HUES48 (cell line): Measurements from ENCODE around the gene DPH1.
"Not testable (repeated sequence)": the region's sequence is repeated elsewhere in the genome, so short reads cannot be mapped to it uniquely, and the experiment has no call there.

Experiments used
- H3K27ac ChIP-seq: one replicate; pipeline ENCODE4 v1.7.0; 2013; ENCODE audit warnings: low read depth, low read length, inconsistent platforms
- H3K27me3 ChIP-seq: 2 replicates; pipeline ENCODE4 v1.6.1; 2013; ENCODE audit warnings: mild to moderate bottlenecking, low read length; ENCODE audit not compliant: control insufficient read depth, insufficient read depth
- H3K36me3 ChIP-seq: 2 replicates; pipeline ENCODE4 v1.6.1; 2013; ENCODE audit warnings: low read length; ENCODE audit not compliant: control insufficient read depth, insufficient read depth
- H3K4me1 ChIP-seq: 2 replicates; pipeline ENCODE4 v1.6.1; 2013; ENCODE audit warnings: mild to moderate bottlenecking, low read length; ENCODE audit not compliant: control insufficient read depth, insufficient read depth
- H3K4me3 ChIP-seq: 2 replicates; pipeline ENCODE4 v1.5.1; 2013; ENCODE audit warnings: mild to moderate bottlenecking, low read depth, low read length
- H3K9ac ChIP-seq: 2 replicates; pipeline ENCODE4 v1.6.1; 2013; ENCODE audit warnings: mild to moderate bottlenecking, low read depth, low read length, moderate library complexity
- H3K9me3 ChIP-seq: 2 replicates; pipeline ENCODE4 v1.6.1; 2013; ENCODE audit warnings: low read length; ENCODE audit not compliant: control insufficient read depth, insufficient read depth

The DPH1 gene

DNA sequence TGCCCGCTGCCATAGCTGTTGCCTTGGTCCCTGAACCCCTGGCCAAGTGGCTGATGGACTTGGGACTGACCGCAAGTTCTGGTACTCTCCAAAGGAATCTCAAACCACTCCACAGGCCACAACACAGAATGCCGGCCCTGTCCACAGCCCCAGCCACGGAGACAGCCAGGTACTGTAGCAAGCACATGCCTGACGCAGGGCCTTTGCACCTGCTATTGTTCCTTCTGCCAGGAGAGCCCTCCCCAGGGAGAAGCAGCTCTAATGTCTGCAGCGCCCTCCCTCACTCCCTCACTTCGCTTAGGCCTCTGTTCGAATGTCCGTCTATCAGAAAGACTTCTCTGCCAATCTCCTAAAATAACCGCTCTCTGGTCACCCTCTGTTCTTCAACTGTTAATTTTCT lies 20.2 kb upstream of the DPH1 start:
- H3K9ac ChIP-seq = no peak overlapping the region
- no peaks in the 10 kb centered on the region for H3K36me3 ChIP-seq
- peaks cover 11% of the 10 kb centered on the region for H3K4me1 ChIP-seq
- no peaks in the 10 kb centered on the region for H3K9me3 ChIP-seq
- H3K4me3 ChIP-seq = no peak overlapping the region
- peaks cover 21% of the 10 kb centered on the region for H3K27me3 ChIP-seq
- no peak overlapping the region for H3K27ac ChIP-seq

DNA sequence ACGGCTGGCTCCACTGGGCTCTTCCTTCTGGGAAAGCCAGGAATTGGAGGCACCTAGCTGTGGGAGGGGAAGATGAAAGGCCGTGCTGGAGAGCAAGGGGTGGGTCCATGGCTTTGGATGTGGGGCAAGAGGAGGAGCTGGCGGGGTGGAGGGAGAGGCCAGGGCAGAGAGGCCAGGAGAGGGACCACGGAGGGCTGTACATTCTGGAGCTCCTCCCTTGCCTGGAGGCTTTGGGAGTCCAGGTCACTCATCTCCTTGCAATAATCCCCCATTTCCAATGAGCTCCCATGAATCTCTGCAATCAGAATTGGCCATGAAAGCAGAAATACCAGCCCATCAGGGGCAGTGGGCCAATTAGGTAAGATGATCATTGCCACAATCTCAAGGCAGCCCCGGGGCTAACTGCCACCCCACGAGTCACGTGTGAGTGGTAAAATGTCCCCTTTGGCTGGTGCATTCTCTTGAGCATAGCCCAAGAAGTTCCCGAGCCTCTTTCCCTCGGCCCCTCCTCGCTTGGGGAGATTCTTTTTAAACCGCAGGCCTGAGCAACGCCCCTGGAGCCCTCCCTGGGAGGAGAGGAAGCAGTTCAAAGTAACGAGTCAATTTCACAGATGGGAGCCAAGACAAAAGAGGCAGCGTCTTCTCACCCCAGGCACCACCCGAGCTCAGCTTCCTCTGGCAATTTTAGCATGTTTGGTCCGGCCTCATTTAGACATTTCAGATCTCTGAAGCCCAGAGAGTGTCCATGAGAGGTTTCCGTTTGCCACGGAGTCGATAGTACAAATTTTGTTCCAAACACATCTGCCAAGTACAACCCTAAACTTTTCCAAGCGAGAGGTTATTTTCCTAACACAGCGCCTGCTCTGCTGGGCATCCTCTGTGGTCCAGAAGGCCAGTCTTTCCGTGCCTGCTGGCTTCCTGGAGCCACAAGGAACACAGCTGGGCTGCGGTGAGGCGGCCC lies 18.3 kb upstream of the DPH1 start:
- H3K36me3 ChIP-seq = no peaks in the 10 kb centered on the region
- peaks cover 11% of the 10 kb centered on the region for H3K4me1 ChIP-seq
- no peak overlapping the region for H3K9ac ChIP-seq
- no peaks in the 10 kb centered on the region for H3K9me3 ChIP-seq
- H3K4me3 ChIP-seq = no peak overlapping the region
- H3K27ac ChIP-seq = peak overlapping the region; percentile 40
- H3K27me3 ChIP-seq = peaks cover 36% of the 10 kb centered on the region

DNA sequence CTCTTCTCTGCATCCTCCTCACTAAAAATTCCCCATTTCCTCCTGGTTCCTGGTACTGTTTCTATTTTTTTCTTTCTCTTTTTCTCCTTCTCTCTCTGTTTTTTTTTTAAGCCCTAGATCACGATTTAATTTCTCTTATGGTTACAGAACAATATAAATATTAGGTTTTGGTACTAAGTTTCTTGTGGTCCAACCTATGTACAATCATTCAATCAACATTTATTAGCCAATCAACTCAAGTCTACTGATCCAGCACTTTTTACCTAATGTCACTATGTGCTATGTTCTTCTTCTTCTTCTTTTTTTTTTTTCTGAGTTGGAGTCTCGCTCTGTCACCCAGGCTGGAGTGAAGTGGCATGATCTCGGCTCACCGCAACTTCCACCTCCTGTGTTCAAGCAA lies 17.5 kb upstream of the DPH1 start:
- Histone ChIP-seq H3K4me1 (peaks cover 14% of the 10 kb centered on the region), H3K27ac (no peak overlapping the region), H3K4me3 (no peak overlapping the region), H3K9ac (no peak overlapping the region), H3K9me3 (no peaks in the 10 kb centered on the region), H3K36me3 (no peaks in the 10 kb centered on the region), H3K27me3 (peaks cover 44% of the 10 kb centered on the region)

DNA sequence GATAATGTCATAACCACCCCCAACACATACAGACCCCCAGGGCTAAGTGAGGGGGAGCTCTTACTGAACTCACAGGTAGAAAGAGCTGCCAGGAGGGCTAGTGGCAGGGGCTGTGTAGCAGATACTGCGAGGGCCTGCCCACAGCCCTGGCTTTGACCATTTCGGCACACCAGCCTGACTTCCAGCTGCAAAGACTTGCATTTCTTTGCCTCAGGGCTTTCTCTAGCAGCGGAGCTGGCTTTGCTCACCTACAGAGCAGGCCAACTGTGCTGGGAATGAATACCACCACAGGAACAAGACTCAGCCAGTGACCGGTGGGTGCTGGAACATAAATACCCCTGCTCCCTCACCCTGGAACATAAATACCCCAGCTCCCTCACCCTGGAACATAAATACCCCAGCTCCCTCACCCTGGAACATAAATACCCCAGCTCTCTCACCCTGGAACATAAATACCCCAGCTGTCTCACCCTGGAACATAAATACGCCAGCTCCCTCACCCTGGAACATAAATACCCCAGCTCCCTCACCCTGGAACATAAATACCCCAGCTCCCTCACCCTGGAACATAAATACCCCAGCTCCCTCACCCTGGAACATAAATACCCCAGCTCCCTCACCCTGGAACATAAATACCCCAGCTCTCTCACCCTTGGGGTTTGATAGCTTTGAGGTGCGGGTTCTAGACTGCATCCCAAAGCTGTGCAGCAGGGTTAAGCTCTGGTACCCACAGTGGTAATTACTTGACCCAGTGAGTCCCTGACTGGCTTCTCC lies 16.5 kb upstream of the DPH1 start:
- peaks cover 53% of the 10 kb centered on the region for H3K27me3 ChIP-seq
- not testable (repeated sequence) for H3K36me3 ChIP-seq, H3K9me3 ChIP-seq, H3K4me3 ChIP-seq, H3K27ac ChIP-seq, H3K9ac ChIP-seq
- H3K4me1 ChIP-seq = peaks cover 14% of the 10 kb centered on the region

DNA sequence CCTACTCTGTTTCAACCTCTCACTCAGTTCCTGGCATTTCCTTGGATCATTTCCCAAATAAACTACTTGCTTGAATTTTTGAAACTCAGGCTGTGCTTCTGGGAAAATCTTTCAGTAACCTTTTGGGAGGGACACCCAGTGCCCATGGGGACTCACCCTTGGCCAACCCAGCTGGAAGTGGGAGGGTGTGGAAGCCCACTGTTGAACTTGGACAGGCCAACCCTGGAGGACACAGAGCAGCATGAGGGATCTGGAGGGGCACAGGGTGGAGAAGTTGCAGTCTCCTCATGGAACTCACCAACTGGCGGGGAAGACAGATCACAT lies 16.0 kb upstream of the DPH1 start:
- Histone ChIP-seq H3K27me3 (peaks cover 58% of the 10 kb centered on the region), H3K4me1 (peaks cover 14% of the 10 kb centered on the region), H3K9ac (no peak overlapping the region), H3K9me3 (no peaks in the 10 kb centered on the region), H3K27ac (no peak overlapping the region), H3K4me3 (no peak overlapping the region), H3K36me3 (no peaks in the 10 kb centered on the region)

DNA sequence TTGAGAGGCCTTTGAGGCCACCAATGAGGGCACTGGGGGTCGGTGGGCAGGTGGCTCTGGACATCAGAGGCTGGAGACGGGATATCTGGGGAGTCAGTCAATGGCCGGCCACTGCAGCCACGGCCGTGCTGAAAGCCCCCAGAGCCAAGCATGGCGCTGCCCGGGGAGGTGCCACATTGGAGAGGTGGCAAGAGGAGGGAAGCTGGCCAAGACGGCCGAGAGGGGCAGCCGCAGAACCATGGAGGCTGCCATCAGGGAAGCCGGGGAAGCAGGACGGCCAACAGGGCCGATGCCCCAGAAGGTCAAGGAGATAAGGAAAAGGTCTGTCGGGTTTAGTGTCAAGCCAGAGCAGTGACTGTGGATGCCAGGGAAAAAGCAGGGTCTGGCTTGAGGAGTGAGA lies 14.6 kb upstream of the DPH1 start:
- no peak overlapping the region for H3K27ac ChIP-seq
- no peak overlapping the region for H3K4me3 ChIP-seq
- no peaks in the 10 kb centered on the region for H3K9me3 ChIP-seq
- H3K36me3 ChIP-seq = no peaks in the 10 kb centered on the region
- peaks cover 72% of the 10 kb centered on the region for H3K27me3 ChIP-seq
- H3K4me1 ChIP-seq = peaks cover 14% of the 10 kb centered on the region
- H3K9ac ChIP-seq = no peak overlapping the region

DNA sequence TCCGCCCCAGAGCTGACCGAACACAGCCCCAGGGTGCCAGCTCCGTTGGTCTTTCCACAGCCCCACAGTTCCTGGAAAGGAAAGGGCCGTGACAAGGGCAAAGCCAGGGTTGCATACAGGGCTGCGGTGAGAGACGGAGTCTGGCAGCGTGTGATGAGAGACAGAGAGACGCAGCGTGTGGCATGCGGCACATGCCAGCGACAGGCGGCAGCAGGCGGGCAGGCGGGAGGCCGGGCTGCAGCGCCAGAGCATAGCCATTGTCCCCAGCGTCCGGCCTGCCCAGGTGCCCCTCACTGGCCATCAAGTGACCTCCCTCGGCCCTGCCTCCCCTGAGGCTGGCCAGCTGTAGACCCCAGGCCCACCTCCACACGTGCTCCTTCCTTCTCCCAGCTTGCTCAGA lies 13.5 kb upstream of the DPH1 start:
- peaks cover 11% of the 10 kb centered on the region for H3K4me1 ChIP-seq
- H3K27me3 ChIP-seq = peaks cover 78% of the 10 kb centered on the region
- H3K27ac ChIP-seq = no peak overlapping the region
- H3K4me3 ChIP-seq = no peak overlapping the region
- no peak overlapping the region for H3K9ac ChIP-seq
- no peaks in the 10 kb centered on the region for H3K9me3 ChIP-seq
- no peaks in the 10 kb centered on the region for H3K36me3 ChIP-seq

DNA sequence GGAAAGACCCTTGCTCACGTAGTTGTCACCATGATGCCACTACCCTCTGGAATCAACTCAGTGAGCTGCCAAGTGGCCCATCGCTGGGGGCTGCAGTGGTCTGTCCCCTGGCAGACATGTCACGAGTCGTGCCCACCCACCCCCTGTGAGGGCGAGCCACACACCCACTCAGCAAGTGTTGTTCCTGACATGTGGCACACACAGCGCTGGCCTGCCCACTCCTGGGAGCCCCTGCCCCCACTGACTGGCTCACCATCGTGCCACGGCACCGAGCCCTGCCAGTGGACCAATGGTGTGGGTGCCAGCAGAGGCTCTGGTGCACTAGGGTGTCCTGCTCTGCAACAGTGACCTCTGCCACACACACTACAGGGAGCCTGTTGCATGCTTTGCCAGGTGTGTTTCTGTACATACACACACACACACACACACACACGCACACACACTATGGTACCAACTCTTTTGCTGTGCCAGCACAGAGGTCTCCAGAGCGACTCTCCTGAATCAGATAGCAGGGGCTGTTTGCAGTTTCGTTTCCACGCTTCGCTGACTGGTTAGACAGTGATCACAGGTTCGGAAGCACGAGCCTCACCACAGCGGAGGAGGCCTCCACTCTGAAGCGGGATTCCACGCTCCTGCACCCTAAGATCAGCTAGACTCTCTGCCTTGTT lies 12.5 kb upstream of the DPH1 start:
- Histone ChIP-seq H3K4me1 (peaks cover 3% of the 10 kb centered on the region; the same call in 1 of the 2 replicates), H3K9ac (no peak overlapping the region), H3K27me3 (peaks cover 74% of the 10 kb centered on the region), H3K4me3 (no peak overlapping the region), H3K27ac (no peak overlapping the region), H3K36me3 (no peaks in the 10 kb centered on the region), H3K9me3 (no peaks in the 10 kb centered on the region)

DNA sequence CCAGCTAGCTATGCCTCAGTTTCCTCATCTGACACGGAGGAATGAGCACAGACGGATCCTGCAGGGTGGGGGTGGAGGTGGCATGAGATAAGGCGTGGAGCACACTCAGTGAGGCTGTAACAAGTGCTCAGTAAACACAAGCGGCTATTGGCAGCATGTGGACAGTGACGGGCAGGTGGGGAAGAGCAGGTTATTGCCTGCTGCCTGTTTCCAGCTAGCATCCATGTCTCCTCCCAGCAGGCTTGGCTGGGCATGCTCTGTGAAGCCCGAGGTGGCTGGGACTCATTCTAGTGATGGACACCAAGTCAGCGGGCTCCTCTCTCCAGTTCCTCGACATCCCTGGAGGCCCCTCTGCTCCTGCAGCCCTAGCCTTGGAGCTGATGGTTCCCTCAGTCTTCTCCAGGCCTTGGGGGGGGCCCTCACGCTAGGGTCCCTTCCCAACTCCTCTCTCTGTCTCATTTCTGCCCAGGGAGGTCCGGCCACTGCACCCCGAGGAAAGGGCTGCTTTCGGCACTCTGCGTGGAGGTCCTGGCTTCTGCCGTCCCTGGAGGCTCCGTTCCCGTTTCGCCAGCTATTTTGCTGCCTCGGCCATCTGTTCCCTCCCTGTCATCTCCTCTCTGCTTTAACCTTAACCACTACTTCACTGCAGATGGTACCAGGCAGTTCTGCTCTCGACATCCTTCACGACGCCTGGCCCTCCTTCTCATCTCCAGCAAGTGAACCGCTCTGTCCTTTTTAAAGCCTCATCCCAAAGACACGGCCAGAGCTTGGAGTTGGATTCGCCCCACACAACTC lies 11.0 kb upstream of the DPH1 start:
- no peak overlapping the region for H3K9ac ChIP-seq
- no peaks in the 10 kb centered on the region for H3K9me3 ChIP-seq

DNA sequence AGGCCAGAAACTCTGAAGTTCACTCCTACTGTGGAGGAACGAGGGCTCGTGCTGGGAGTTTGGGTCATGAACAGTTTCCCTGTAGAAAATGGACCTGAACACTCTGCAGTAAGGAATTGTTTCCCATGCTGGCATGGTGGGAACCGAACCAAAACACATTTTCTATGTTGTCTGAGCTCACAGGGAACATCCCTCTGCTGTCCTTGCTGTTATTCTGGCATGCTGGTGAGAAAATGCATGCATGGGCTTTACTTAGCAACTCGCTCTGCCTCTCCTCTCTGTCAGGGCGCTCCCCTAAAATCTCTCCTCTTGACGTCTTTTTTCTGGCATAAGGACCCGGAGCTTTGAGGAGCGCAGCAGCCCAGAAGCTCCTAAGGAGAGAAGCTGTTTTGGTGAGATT lies 10.2 kb upstream of the DPH1 start:
- Histone ChIP-seq H3K27ac (no peak overlapping the region), H3K4me3 (no peak overlapping the region), H3K27me3 (peaks cover 90% of the 10 kb centered on the region), H3K4me1 (peaks cover 7% of the 10 kb centered on the region; the same call in 1 of the 2 replicates), H3K36me3 (no peaks in the 10 kb centered on the region), H3K9ac (no peak overlapping the region), H3K9me3 (no peaks in the 10 kb centered on the region)

More for the DNA sequence above, 11.0 kb upstream of the DPH1 start:
- Histone ChIP-seq H3K4me1 (peaks cover 5% of the 10 kb centered on the region; the same call in 1 of the 2 replicates), H3K27ac (no peak overlapping the region), H3K36me3 (no peaks in the 10 kb centered on the region), H3K4me3 (no peak overlapping the region), H3K27me3 (peaks cover 82% of the 10 kb centered on the region)
